HepG2 (cell line): Measurements from ENCODE around the gene ARL16.

ENCODE experiments used
- ATM ChIP-seq: fragments of 450-650 bp; IDR thresholded peaks from 2 replicates; pipeline ENCODE4 v1.7.1; 2017; ENCODE audit warnings: mild to moderate bottlenecking, borderline replicate concordance
- BHLHE40 ChIP-seq: IDR thresholded peaks from 2 replicates; pipeline ENCODE4 v1.6.1; 2011; ENCODE audit warnings: low read length, improper control_type of control experiment
- ESRRA ChIP-seq: sonication (generic); formaldehyde crosslinking; IDR thresholded peaks from 2 replicates; pipeline ENCODE4 v1.5.1; 2020; ENCODE audit warnings: mild to moderate bottlenecking, low read depth, missing genetic modification reagents
- NFYC ChIP-seq: IDR thresholded peaks from 2 replicates; pipeline ENCODE4 v1.6.1; 2016; ENCODE audit warnings: missing genetic modification reagents, missing compliant biosample characterization
- RAD21 ChIP-seq: fragments of 450-650 bp; formaldehyde crosslinking; IDR thresholded peaks from 2 replicates; pipeline ENCODE4 v1.5.0; 2020; ENCODE audit warnings: mild to moderate bottlenecking
- SUZ12 ChIP-seq: fragments of 150-350 bp; IDR thresholded peaks from 2 replicates; pipeline ENCODE4 v1.6.1; 2014; ENCODE audit warnings: low read depth, low read length
- ZNF572 ChIP-seq: sonication (generic); formaldehyde crosslinking; IDR thresholded peaks from 2 replicates; pipeline ENCODE4 v1.5.1; 2020; ENCODE audit warnings: mild to moderate bottlenecking, missing genetic modification reagents
- ZNF670 ChIP-seq: sonication (generic); formaldehyde crosslinking; IDR thresholded peaks from 2 replicates; pipeline ENCODE4 v1.8.0; 2022; ENCODE audit warnings: mild to moderate bottlenecking, missing genetic modification reagents, borderline replicate concordance
- ZNF83 ChIP-seq: sonication (generic); formaldehyde crosslinking; IDR thresholded peaks from 2 replicates; pipeline ENCODE4 v1.4.0; 2020; ENCODE audit warnings: missing genetic modification reagents, mild to moderate bottlenecking, borderline replicate concordance
- TF ChIP-seq, protein P1 (sequence below): sonication (generic); formaldehyde crosslinking; IDR thresholded peaks from 2 replicates; pipeline ENCODE4 v1.5.0; 2020; ENCODE audit warnings: mild to moderate bottlenecking, missing genetic modification reagents, moderate library complexity
- TF ChIP-seq, protein P2 (sequence below), 2 experiments: IDR thresholded peaks; 2 replicates each; pipeline ENCODE4 v1.6.1; 2011 to 2012; ENCODE audit warnings: low read length in 2 of 2, borderline replicate concordance in 1 of 2, low read depth in 1 of 2, mild to moderate bottlenecking in 1 of 2, moderate library complexity in 1 of 2
- TF ChIP-seq, protein P3 (sequence below): sonication (generic); formaldehyde crosslinking; IDR thresholded peaks from one replicate; pipeline ENCODE4 v1.5.1; 2020; ENCODE audit warnings: mild to moderate bottlenecking, missing genetic modification reagents; ENCODE audit errors: not compliant biosample characterization

DNA sequence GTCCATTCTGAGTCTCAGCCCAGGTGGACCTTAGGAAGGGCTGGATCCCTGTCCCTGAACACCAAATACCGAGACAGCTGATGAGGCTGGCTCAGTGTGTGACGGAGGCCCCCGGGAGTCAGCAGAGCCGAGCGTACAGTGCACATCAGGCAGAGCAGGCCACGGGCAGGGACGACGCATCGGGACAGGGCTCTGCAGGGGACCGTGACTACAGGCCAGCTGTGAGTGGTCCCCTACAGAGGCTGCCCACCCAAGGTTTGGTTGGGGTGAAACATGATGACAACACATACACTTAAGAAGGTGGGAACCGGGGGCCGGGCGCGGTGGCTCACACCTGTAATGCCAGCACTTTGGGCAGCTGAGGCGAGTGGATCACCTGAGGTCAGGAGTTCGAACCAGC is 10.6 kb downstream of the ARL16 start:
- TF ChIP-seq SUZ12: no peak
- TF ChIP-seq NFYC (CRISPR knock-in tag): no peak
- TF ChIP-seq ESRRA (CRISPR knock-in tag): no peak
- no peak for TF ChIP-seq ZNF572
- TF ChIP-seq, protein P1, sequence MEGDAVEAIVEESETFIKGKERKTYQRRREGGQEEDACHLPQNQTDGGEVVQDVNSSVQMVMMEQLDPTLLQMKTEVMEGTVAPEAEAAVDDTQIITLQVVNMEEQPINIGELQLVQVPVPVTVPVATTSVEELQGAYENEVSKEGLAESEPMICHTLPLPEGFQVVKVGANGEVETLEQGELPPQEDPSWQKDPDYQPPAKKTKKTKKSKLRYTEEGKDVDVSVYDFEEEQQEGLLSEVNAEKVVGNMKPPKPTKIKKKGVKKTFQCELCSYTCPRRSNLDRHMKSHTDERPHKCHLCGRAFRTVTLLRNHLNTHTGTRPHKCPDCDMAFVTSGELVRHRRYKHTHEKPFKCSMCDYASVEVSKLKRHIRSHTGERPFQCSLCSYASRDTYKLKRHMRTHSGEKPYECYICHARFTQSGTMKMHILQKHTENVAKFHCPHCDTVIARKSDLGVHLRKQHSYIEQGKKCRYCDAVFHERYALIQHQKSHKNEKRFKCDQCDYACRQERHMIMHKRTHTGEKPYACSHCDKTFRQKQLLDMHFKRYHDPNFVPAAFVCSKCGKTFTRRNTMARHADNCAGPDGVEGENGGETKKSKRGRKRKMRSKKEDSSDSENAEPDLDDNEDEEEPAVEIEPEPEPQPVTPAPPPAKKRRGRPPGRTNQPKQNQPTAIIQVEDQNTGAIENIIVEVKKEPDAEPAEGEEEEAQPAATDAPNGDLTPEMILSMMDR: no peak
- no peak for TF ChIP-seq ATM
- TF ChIP-seq RAD21 (CRISPR knock-in tag): no peak
- no peak for TF ChIP-seq BHLHE40
- TF ChIP-seq, protein P2, sequence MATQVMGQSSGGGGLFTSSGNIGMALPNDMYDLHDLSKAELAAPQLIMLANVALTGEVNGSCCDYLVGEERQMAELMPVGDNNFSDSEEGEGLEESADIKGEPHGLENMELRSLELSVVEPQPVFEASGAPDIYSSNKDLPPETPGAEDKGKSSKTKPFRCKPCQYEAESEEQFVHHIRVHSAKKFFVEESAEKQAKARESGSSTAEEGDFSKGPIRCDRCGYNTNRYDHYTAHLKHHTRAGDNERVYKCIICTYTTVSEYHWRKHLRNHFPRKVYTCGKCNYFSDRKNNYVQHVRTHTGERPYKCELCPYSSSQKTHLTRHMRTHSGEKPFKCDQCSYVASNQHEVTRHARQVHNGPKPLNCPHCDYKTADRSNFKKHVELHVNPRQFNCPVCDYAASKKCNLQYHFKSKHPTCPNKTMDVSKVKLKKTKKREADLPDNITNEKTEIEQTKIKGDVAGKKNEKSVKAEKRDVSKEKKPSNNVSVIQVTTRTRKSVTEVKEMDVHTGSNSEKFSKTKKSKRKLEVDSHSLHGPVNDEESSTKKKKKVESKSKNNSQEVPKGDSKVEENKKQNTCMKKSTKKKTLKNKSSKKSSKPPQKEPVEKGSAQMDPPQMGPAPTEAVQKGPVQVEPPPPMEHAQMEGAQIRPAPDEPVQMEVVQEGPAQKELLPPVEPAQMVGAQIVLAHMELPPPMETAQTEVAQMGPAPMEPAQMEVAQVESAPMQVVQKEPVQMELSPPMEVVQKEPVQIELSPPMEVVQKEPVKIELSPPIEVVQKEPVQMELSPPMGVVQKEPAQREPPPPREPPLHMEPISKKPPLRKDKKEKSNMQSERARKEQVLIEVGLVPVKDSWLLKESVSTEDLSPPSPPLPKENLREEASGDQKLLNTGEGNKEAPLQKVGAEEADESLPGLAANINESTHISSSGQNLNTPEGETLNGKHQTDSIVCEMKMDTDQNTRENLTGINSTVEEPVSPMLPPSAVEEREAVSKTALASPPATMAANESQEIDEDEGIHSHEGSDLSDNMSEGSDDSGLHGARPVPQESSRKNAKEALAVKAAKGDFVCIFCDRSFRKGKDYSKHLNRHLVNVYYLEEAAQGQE (IDR thresholded peaks at IDR 0.05; ENCODE audit: borderline replicate concordance in 1 of 2, low read depth in 1 of 2, low read length in 2 of 2): no peak
- TF ChIP-seq, protein P3, sequence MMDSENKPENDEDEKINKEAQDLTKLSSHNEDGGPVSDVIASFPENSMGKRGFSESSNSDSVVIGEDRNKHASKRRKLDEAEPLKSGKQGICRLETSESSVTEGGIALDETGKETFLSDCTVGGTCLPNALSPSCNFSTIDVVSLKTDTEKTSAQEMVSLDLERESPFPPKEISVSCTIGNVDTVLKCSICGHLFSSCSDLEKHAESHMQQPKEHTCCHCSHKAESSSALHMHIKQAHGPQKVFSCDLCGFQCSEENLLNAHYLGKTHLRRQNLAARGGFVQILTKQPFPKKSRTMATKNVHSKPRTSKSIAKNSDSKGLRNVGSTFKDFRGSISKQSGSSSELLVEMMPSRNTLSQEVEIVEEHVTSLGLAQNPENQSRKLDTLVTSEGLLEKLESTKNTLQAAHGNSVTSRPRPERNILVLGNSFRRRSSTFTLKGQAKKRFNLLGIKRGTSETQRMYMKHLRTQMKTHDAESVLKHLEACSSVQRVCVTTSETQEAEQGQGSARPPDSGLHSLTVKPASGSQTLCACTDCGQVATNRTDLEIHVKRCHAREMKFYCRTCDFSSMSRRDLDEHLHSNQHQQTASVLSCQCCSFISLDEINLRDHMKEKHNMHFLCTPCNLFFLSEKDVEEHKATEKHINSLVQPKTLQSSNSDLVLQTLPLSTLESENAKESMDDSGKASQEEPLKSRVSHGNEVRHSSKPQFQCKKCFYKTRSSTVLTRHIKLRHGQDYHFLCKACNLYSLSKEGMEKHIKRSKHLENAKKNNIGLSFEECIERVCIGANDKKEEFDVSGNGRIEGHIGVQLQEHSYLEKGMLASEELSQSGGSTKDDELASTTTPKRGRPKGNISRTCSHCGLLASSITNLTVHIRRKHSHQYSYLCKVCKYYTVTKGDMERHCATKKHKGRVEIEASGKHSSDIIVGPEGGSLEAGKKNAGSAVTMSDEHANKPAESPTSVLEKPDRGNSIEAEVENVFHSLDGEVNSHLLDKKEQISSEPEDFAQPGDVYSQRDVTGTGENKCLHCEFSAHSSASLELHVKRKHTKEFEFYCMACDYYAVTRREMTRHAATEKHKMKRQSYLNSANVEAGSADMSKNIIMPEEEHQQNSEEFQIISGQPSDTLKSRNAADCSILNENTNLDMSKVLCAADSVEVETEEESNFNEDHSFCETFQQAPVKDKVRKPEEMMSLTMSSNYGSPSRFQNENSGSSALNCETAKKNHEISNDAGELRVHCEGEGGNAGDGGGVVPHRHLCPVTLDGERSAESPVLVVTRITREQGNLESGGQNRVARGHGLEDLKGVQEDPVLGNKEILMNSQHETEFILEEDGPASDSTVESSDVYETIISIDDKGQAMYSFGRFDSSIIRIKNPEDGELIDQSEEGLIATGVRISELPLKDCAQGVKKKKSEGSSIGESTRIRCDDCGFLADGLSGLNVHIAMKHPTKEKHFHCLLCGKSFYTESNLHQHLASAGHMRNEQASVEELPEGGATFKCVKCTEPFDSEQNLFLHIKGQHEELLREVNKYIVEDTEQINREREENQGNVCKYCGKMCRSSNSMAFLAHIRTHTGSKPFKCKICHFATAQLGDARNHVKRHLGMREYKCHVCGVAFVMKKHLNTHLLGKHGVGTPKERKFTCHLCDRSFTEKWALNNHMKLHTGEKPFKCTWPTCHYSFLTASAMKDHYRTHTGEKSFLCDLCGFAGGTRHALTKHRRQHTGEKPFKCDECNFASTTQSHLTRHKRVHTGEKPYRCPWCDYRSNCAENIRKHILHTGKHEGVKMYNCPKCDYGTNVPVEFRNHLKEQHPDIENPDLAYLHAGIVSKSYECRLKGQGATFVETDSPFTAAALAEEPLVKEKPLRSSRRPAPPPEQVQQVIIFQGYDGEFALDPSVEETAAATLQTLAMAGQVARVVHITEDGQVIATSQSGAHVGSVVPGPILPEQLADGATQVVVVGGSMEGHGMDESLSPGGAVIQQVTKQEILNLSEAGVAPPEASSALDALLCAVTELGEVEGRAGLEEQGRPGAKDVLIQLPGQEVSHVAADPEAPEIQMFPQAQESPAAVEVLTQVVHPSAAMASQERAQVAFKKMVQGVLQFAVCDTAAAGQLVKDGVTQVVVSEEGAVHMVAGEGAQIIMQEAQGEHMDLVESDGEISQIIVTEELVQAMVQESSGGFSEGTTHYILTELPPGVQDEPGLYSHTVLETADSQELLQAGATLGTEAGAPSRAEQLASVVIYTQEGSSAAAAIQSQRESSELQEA (CRISPR knock-in tag): no peak
- TF ChIP-seq ZNF83 (CRISPR knock-in tag): no peak
- no peak for TF ChIP-seq ZNF670 (CRISPR knock-in tag)
